Measurements from ENCODE around the gene DZIP1.

DZIP1 gene

DNA sequence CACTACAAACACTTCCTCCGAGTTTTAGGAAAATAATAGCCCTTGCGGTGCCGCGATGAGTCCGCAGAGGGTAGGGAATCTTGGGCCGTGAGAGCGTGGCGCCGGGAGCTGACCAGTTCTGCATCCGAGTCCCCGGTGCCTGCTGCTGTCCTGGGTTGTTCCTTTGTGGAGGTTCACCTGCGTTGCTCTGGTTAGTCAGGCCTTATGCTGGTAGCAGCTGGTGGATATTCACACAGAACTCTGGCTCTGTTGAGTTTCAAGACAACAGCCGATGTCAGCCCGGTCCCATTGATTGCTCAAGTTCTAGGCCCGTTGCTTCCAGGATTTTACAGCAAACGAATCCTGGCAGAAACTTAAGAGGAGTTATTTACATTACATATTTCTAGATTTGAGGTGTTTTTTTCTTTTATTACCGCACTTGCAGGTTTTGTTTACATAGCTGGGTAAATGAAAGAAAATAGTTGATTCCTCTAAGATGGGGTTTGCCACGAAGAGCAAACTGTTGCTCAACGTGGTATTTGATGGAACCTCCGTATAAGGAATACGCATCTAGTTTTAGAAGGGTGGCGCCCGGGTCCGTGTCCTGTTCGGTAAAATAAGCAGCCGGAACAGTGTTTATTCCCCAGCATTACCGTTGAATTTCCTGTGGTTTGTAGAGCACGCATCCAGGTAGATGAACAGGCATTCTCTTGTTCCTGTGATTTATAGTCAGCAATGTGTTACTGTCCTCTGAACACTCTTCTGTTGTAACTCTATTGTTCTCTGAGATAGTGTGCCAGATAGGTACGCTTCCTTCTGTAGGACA is 90.7 kb downstream of the DZIP1 start:
- no peak overlapping the region for H3K4me3 ChIP-seq (ENCODE audit: low read depth, low read length)

DNA sequence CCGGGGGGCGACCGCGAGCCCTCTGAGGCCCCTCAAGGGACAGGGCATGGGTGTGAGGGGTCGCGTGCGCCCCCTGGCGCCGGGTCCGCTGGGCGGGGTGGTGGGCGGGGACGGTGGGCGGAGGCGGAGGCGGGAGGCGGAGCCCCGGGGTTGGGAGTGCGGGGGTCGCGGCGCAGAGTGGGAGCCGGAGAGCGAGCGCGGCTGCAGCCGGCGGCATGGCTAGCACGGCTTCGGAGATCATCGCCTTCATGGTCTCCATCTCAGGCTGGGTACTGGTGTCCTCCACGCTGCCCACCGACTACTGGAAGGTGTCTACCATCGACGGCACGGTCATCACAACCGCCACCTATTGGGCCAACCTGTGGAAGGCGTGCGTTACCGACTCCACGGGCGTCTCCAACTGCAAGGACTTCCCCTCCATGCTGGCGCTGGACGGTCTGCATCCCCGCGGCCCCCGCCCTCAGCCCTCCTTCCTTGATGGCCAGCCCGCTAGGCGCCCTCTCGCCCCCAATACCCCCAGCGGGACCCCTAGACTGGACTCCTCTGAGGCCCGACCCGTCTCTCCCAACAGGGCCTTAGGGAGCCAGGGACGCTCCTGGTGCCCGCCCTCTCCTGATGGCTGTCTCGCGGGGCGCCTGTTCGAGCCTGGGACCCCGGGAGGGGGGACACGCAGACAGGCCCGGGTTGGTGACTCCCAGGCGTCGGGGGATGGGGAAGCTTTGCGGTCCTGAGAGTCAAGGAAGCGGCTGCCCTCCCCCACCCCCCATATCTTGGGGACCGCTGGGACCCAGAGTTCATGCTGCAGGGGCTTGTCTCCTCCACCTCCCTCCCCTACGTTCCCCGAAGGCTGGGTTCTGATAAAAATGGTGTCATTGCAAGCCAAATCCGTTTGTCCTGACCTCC is 91.7 kb downstream of the DZIP1 start, which contains the start of gene CLDN10:
TSS of gene CLDN10 (plus strand) at position 182 of the 903 bp plus-strand sequence. CDS start at position 216, 34 bp downstream.
- DNase-seq (ENCODE audit: low read depth) = no peak
- no peak within 1 kb of the TSS for H3K4me3 ChIP-seq (ENCODE audit: low read depth, low read length)

More for the DNA sequence above, 90.7 kb downstream of the DZIP1 start:
- DNase-seq (ENCODE audit: low read depth) = no peak

DNA sequence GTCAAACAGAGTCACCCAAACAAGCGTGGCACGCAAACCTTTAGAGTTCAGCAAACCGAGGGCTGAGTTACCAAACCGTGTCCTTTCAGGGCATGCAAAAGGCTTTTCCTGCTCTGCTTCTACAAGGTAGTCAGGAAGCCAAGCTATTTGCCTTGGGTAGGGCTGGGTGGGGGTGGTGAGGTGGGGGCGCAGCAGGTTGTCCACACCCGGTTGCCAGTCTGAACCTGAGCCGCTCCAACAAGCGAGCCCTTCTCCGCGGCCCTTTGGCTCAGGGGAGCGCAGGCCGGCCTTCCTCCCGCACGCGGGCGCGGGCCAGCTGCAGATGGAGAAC is 92.3 kb downstream of the DZIP1 start:
- H3K4me3 ChIP-seq (ENCODE audit: low read depth, low read length) = no peak overlapping the region

DNA sequence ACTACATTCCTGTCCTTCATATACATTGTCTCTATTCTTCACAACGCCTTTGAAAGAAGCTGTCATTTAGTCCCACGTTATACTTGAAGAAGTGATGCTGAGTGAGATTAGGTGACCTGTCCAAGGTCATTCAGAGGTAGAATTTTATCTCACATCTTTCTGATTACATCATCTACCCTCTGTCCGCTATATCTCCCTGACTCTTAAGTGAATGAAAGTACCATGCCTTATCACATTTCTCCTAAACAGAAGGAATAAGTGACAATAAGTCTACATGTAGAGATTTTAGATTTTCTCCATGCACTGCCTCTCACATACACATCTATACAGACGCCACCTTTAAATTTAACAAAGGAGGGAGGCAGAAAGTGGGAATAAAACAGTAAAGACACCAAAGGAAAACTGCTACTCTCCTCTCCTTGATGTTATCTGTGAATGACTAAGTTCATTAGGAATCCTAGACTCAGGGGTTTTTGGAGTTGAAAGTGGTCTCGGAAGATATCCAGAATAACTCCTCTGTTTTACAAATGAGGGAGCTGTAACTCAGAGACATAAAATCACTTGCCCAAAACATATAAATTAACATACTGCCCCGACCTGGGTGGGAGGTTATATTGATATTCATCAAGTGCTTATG is 96.9 kb downstream of the DZIP1 start:
- no peak for DNase-seq (ENCODE audit: low read depth)
- H3K4me3 ChIP-seq (ENCODE audit: low read depth, low read length) = no peak overlapping the region

More for the DNA sequence above, 92.3 kb downstream of the DZIP1 start:
- no peak for DNase-seq (ENCODE audit: low read depth)

DNA sequence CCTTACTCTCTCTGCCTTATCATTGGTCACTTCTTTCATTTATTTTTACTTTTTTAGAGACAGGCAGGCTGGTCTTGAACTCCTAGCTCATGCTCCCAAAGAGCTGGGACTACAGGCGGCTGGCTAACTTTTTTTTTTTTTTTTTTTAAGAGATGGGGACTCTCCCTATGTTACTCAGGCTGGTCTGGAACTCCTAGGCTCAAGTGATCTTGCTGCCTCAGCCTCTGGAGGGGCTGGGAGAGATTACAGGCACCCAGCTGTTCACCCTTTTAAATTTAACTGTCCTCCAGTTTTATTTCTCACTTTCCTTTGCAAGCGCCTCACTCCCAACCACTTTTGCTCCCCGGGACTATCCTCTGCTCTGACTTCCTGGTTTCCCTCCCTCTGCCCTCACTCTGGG is 97.6 kb downstream of the DZIP1 start:
- DNase-seq (ENCODE audit: low read depth) = no peak
- H3K4me3 ChIP-seq (ENCODE audit: low read depth, low read length) = no peak overlapping the region

DNA sequence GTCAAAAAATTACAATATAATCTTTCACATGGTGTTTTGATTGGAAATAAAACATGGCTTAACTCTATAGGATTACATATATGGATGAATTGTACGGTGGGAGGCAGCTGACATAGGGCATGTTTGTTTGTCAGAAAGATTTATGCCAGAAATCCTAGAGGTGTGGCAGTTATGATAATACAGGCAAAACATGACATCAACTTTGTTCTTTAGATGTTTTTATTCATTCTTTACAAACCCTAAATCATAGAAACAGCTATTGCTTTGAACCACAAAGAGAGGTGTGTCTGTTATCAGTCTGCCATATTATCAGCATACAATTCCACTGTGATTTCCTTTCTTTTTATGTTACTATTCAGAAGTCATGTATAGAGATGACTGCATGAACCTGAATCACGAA is 100.2 kb downstream of the DZIP1 start:
- no peak overlapping the region for H3K4me3 ChIP-seq (ENCODE audit: low read depth, low read length)
- no peak for DNase-seq (ENCODE audit: low read depth)

DNA sequence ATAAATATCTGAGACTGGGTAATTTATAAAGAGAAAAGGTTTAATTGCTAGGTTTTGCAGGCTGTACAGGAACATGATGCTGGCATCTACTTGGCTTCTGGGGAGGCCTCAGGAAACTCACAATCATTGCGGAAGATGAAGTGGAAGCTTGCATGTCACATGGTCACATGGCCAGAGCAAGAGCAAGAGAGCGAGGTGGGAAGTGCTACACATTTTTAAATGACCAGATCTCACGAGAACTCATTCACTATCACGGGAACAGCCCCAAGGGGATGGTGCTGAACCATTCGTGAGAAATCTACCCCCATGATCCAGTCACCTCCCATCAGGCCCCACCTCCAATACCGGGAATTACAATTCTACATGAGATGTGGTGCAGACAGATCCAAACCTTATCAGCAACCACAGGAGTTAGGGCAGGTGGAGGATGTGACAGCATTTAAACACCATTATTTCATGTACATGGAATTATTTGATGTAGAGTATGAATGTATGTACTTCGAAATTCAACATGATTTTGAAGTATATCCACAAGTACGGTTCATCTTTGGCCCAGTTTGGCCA is 102.5 kb downstream of the DZIP1 start:
- DNase-seq (ENCODE audit: low read depth) = no peak
- no peak overlapping the region for H3K4me3 ChIP-seq (ENCODE audit: low read depth, low read length)

DNA sequence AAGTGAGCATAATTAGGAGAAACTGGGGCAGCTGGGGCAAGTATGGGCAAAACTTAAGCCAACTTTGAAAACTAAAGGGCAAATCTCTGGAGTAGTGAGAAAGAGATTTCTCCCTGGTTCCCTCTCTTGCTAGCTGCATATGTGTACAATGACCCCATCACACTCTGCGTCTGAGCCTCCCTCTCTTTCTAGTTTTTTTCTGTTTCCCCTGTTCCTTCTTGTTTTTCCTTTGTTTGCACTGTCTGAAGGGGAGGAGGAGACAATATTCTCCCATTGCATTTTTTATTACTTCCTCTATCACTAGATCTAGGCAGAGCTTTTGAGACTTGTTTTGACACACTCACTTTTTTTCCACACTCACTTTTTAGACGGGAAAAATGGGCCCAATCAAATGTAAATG is 103.2 kb downstream of the DZIP1 start:
- no peak for DNase-seq (ENCODE audit: low read depth)
- H3K4me3 ChIP-seq (ENCODE audit: low read depth, low read length) = no peak overlapping the region

DNA sequence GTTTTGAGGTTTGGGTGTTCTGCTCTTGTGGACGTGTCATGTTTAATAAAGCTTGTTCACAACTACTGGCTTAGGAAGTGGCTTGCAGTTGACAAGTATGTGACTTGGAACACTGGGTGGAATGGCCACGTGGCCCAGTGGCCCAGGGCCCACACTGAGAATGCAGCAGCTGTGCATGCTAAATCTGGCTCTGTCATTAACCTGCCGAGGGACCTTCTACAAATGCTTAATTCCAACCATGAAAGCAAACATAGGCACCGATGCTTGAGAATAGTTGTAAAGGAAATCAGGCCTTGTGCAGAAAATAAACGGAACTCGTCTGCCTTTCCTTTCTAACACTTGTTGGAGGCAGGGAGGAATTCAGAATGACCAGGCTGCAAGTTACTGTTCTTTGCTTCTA is 103.6 kb downstream of the DZIP1 start:
- no peak for DNase-seq (ENCODE audit: low read depth)

DNA sequence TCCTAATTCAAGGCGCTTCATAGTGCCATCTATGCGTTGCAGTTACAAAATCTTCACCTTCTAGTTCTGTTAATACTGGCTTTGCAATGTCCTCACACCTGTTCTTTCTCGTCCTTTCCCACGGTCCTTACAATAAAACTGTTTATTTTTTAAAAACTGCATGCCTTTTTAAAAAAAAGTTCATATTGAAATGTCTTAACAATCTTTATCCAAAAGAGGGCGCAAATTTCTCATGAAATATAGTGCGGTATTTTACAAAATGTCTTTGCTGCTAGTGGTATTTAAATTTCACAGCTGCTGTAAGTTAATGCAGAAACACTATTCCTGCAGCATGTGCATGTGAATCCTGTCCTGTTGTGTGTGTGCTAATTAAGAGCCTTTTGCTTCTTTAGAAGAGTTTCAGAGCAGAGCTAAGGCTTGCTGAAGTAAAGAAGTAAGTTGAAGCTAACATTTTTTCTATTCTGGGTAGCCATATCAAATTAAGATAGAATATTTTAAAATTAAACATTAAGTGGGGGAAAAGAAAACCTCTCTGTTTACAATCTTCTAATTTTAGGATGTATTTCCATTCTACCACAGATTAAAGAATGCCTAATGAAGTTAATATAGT is 107.8 kb downstream of the DZIP1 start:
- DNase-seq (ENCODE audit: low read depth) = no peak
- no peak overlapping the region for H3K4me3 ChIP-seq (ENCODE audit: low read depth, low read length)

More for the DNA sequence above, 103.6 kb downstream of the DZIP1 start:
- no peak overlapping the region for H3K4me3 ChIP-seq (ENCODE audit: low read depth, low read length)

DNA sequence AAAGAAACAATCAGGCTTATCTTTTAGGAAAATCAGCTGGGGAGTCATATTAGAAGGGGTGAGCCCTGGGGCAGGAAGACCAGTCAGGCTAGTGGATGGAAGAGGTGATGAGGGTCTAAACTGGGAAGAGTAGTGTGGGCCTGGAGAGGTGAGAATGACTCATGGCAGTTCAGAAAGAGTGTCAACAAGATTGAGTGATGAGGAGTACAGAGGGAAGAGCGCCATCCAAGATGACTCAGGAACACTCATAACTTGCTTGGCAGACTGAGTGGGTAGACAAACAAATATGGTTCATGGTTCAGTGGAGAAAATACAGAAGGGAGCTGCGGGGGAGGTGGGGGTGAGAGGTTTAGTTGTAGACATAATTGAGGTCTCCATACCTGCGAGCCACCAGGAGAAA is 109.3 kb downstream of the DZIP1 start:
- DNase-seq (ENCODE audit: low read depth) = peak; percentile 71
- H3K4me3 ChIP-seq (ENCODE audit: low read depth, low read length) = no peak overlapping the region

DNA sequence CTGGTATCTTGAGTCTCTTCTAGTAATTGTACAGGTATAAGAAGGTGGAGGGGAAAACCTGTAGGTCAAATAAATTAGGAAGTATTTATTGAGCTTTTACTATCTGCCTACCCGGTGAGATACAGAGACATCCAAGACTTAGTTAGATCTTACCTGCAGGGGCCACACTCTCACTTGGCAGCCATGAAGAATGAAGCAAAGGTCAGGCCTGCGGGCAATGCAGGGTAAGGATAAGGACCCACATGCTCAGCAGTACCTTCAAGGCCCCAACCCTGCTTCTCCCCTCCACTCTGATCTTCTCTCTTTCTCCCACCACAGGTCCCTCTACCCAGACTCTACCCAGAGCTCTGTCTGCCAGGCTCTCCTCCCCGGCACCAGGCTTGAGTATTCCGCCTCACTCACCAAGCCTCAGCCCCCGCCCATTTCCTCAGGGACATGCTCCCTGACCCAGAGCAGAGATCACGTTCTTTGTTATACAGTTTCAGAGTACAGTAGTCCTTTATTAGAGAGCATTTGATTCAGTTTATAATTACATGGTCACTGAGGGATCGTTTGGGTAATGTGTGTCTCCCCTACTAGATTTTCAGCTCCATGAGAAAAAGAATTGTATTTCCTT is 110.9 kb downstream of the DZIP1 start:
- DNase-seq (ENCODE audit: low read depth) = no peak
- no peak overlapping the region for H3K4me3 ChIP-seq (ENCODE audit: low read depth, low read length)

DNA sequence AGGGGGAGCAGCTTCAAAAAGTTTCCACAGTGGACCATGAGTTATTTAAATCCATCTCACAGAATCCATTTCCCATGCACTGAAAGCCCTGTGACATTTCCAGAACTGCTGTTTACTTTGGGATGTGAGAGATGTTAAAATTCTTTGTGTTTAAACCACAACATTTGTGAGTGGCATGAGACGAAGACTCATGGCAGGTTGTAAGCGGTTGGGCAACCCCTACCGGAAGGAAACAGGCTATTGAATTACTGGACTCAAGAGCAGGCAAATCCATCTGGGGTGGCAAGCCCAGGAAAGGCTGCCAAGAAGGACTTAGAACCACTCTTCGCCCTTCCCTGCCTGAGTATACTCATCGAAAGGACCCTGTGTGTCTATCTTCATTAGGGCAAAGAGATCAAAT is 114.3 kb downstream of the DZIP1 start:
- peak; percentile 37 for DNase-seq (ENCODE audit: low read depth)

More for the DNA sequence above, 114.3 kb downstream of the DZIP1 start:
- no peak overlapping the region for H3K4me3 ChIP-seq (ENCODE audit: low read depth, low read length)
